ENCODE results near the gene KRT222.

GRCh38 chr17:40622509-40622928, 42.5 kb downstream of the KRT222 start:
- TF ChIP-seq CTCF (IDR thresholded peaks at IDR 0.05; ENCODE audit: low read length): no peak
- no peak for TF ChIP-seq EZH2 (IDR thresholded peaks at IDR 0.05; ENCODE audit: borderline replicate concordance, low read length)

All from OCI-LY1 (cell line).